ENCODE results near the gene EGLN2. TPM values are rescaled to one million over a fixed set of nuclear protein-coding genes. Genes with fewer than 3 reads are reported as not detected.

Gene EGLN2
- total and polyA plus RNA-seq, 9 of the 15 experiments (the other 6 are each of a cell fraction or from before 2014, with no cell fraction given), result 9.6 to 114 (median 71.0) TPM

GRCh38 chr19:40802300-40803169 is 3.5 kb downstream of the EGLN2 start (continued):
- TF ChIP-seq, protein P1, sequence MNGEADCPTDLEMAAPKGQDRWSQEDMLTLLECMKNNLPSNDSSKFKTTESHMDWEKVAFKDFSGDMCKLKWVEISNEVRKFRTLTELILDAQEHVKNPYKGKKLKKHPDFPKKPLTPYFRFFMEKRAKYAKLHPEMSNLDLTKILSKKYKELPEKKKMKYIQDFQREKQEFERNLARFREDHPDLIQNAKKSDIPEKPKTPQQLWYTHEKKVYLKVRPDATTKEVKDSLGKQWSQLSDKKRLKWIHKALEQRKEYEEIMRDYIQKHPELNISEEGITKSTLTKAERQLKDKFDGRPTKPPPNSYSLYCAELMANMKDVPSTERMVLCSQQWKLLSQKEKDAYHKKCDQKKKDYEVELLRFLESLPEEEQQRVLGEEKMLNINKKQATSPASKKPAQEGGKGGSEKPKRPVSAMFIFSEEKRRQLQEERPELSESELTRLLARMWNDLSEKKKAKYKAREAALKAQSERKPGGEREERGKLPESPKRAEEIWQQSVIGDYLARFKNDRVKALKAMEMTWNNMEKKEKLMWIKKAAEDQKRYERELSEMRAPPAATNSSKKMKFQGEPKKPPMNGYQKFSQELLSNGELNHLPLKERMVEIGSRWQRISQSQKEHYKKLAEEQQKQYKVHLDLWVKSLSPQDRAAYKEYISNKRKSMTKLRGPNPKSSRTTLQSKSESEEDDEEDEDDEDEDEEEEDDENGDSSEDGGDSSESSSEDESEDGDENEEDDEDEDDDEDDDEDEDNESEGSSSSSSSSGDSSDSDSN (IDR thresholded peaks at IDR 0.05; ENCODE audit: borderline replicate concordance in 1 of 2, low read depth in 2 of 2, low read length in 2 of 2), result 0 out of 4 replicates have a peak, but pooled peaks of 1 of the 2 experiments have one; percentile 38
- no peak for TF ChIP-seq ZBTB17 (CRISPR knock-in tag; IDR thresholded peaks at IDR 0.05)
- 0 out of 2 replicates have a peak, but pooled peaks have one; percentile 5 for TF ChIP-seq SUPT5H (IDR thresholded peaks at IDR 0.05)
- no peak for TF ChIP-seq ZFP30 (CRISPR knock-in tag; IDR thresholded peaks at IDR 0.05; ENCODE audit: borderline replicate concordance)
- 0 out of 4 replicates have a peak, but pooled peaks of 1 of the 2 experiments have one; percentile 13 for TF ChIP-seq MNT (conservative IDR thresholded peaks at IDR 0.05)
- TF ChIP-seq CTBP1 (IDR thresholded peaks at IDR 0.05; ENCODE audit: borderline replicate concordance), result peak; percentile 25; the same call in 1 of the 2 replicates
- TF ChIP-seq SIX5 (IDR thresholded peaks at IDR 0.05; ENCODE audit: borderline replicate concordance in 1 of 2, insufficient read depth in 1 of 2, low read depth in 1 of 2, low read length in 2 of 2), result no peak
- no peak for TF ChIP-seq PKNOX1 (IDR thresholded peaks at IDR 0.05)

Measured in K562 (cell line).